ENCODE data around the gene USP14. TPM values are rescaled to one million over a fixed set of nuclear protein-coding genes. Genes with fewer than 3 reads are reported as not detected.
"Not testable (repeated sequence)": the region's sequence is repeated elsewhere in the genome, so short reads cannot be mapped to it uniquely, and the experiment has no call there.

The USP14 gene
- total RNA-seq, result 10 to 100 TPM; 25.9 to 56.4 (median 35.6) TPM

GRCh38 chr18:158128-159036 lies at the start of gene USP14:
Gene USP14, plus strand, starts transcription at chr18:158557. Its CDS starts 142 bp downstream, at chr18:158699.
- 2 to 8% methylated on average over 8 to 25 of the region's 89 CpGs for WGBS, 2 donors
- peak within 1 kb of the TSS; percentile 68 to 79 (median 78) for H3K27ac ChIP-seq
- TF ChIP-seq CTCF (IDR thresholded peaks at IDR 0.05) (no peak), POLR2A (IDR thresholded peaks at IDR 0.05) (peak in 1 of 2 donors; percentile 83)
- H3K9me3 ChIP-seq, result no peaks in the 10 kb centered on the region
- DNase-seq, result peak; percentile 97 to 98
- peaks cover 13 to 18% of the 10 kb centered on the region in 2 donors for H3K4me1 ChIP-seq
- H3K4me3 ChIP-seq (replicated peaks in 1 of 3), result peak within 1 kb of the TSS; percentile 87 to 96 (median 92)
- intact Hi-C loops (cut with DNase I), result no loop called here
- H3K27me3 ChIP-seq, result no peaks in the 10 kb centered on the region
- no peaks in the 10 kb centered on the region for H3K36me3 ChIP-seq

- H3K4me1 ChIP-seq; DNase-seq; H3K36me3 ChIP-seq; H3K9me3 ChIP-seq; H3K27me3 ChIP-seq; intact Hi-C loops (cut with DNase I); H3K4me3 ChIP-seq (replicated peaks in 1 of 3); H3K27ac ChIP-seq: not testable (repeated sequence)
- 33 to 50% methylated on average over 2 to 3 of the region's 3 CpGs for WGBS, 2 donors
Measured at GRCh38 chr18:108665-109063, 49.7 kb upstream of the USP14 start.

GRCh38 chr18:109130-109921 lies 49.0 kb upstream of the USP14 start:
- H3K4me1 ChIP-seq; H3K4me3 ChIP-seq (replicated peaks in 1 of 3); H3K9me3 ChIP-seq; H3K27ac ChIP-seq; H3K36me3 ChIP-seq; intact Hi-C loops (cut with DNase I); H3K27me3 ChIP-seq: not testable (repeated sequence)
- TF ChIP-seq CTCF (IDR thresholded peaks at IDR 0.05), result peak in 3 of 6 experiments; percentile 25 to 40 (median 39)
- DNase-seq, result peak in 1 of 2 donors; percentile 46
- 22 to 28% methylated on average over 6 to 7 of the region's 7 CpGs for WGBS, 2 donors

- WGBS, 2 donors, result 47 to 50% methylated on average over 5 of the region's 5 CpGs
Measured at GRCh38 chr18:109922-110261, 48.5 kb upstream of the USP14 start.

GRCh38 chr18:110351-111201 lies 47.8 kb upstream of the USP14 start:
- intact Hi-C loops (cut with DNase I); H3K27ac ChIP-seq: not testable (repeated sequence)
- WGBS, 2 donors, result 60 to 66% methylated on average over 4 of the region's 4 CpGs

More at GRCh38 chr18:109922-110261, 48.5 kb upstream of the USP14 start:
- H3K4me3 ChIP-seq (replicated peaks in 1 of 3); DNase-seq; H3K4me1 ChIP-seq; intact Hi-C loops (cut with DNase I); H3K27ac ChIP-seq; H3K36me3 ChIP-seq; H3K9me3 ChIP-seq; H3K27me3 ChIP-seq: not testable (repeated sequence)

More at GRCh38 chr18:110351-111201, 47.8 kb upstream of the USP14 start:
- not testable (repeated sequence) for H3K36me3 ChIP-seq; H3K9me3 ChIP-seq; DNase-seq; H3K27me3 ChIP-seq; H3K4me3 ChIP-seq (replicated peaks in 1 of 3); H3K4me1 ChIP-seq
